Skeletal muscle tissue (tissue), 4 donors: ENCODE data around the gene CXCL14. TPM values are rescaled to one million over a fixed set of nuclear protein-coding genes. Genes with fewer than 3 reads are reported as not detected.
A peak's percentile ranks its signal among the peaks of the same experiment; 100 is the strongest.

Experiments used
- H3K27ac ChIP-seq: one replicate; pipeline ENCODE4 v1.7.0; 2013; ENCODE audit warnings: mild to moderate bottlenecking, low read depth, low read length, inconsistent platforms
- H3K27me3 ChIP-seq, 3 donors: one replicate each; pipeline ENCODE4 v1.7.0; 2013; ENCODE audit warnings: low read length in 3 of 3; ENCODE audit not compliant: control insufficient read depth in 3 of 3, insufficient read depth in 3 of 3
- H3K36me3 ChIP-seq, 3 donors: one replicate each; pipeline ENCODE4 v1.7.0; 2013; ENCODE audit warnings: low read length in 3 of 3; ENCODE audit not compliant: control insufficient read depth in 3 of 3, insufficient read depth in 3 of 3
- H3K4me1 ChIP-seq, 3 donors: one replicate each; pipeline ENCODE4 v1.7.0; 2013; ENCODE audit warnings: low read length in 3 of 3, mild to moderate bottlenecking in 3 of 3; ENCODE audit not compliant: control insufficient read depth in 3 of 3, insufficient read depth in 3 of 3
- H3K4me3 ChIP-seq, 3 donors: one replicate each; pipeline ENCODE4 v1.7.0; 2013; ENCODE audit warnings: low read length in 3 of 3
- H3K9ac ChIP-seq, 3 donors: one replicate each; pipeline ENCODE4 v1.7.0; 2013; ENCODE audit warnings: low read length in 3 of 3, mild to moderate bottlenecking in 3 of 3, moderate library complexity in 2 of 3, low read depth in 1 of 3
- H3K9me3 ChIP-seq, 3 donors: one replicate each; pipeline ENCODE4 v1.7.0; 2013; ENCODE audit warnings: low read length in 3 of 3; ENCODE audit not compliant: control insufficient read depth in 3 of 3
- total RNA-seq: library from RNA; depleted of rRNA; stranded (reverse); fragments of >200 nt; gene quantifications from one replicate; pipeline ENCODE4 v1.2.3, GENCODE V29; 2014
- donor health status: Osteomylitis.

The CXCL14 gene, protein sequence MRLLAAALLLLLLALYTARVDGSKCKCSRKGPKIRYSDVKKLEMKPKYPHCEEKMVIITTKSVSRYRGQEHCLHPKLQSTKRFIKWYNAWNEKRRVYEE
- 19.8 TPM for total RNA-seq

- peak within 1 kb of the TSS; percentile 45 to 56 (median 47) for H3K9ac ChIP-seq
- H3K4me3 ChIP-seq = peak within 1 kb of the TSS; percentile 58 to 66 (median 65)
- H3K9me3 ChIP-seq = no peaks in the 10 kb centered on the region
- H3K27ac ChIP-seq = no peak within 1 kb of the TSS
- peaks cover 47 to 57% (median 53%) of the 10 kb centered on the region in 3 donors for H3K27me3 ChIP-seq
- H3K36me3 ChIP-seq = peaks cover 0 to 3% (median 2%) of the 10 kb centered on the region in 3 donors
- H3K4me1 ChIP-seq = peaks cover 0 to 7% (median 4%) of the 10 kb centered on the region in 3 donors
Observed at GRCh38 chr5:135578685-135579341, at the start of gene CXCL14. Gene CXCL14, minus strand, starts transcription at chr5:135578991. Its CDS starts 213 bp downstream, at chr5:135578778.

GRCh38 chr5:135626636-135627035, 47.8 kb upstream of the CXCL14 start:
- H3K4me1 ChIP-seq = peaks cover 0 to 3% (median 0%) of the 10 kb centered on the region in 3 donors
- no peaks in the 10 kb centered on the region for H3K36me3 ChIP-seq
- H3K27ac ChIP-seq = no peak overlapping the region
- H3K9me3 ChIP-seq = no peaks in the 10 kb centered on the region
- no peak overlapping the region for H3K4me3 ChIP-seq
- no peak overlapping the region for H3K9ac ChIP-seq
- no peaks in the 10 kb centered on the region for H3K27me3 ChIP-seq

GRCh38 chr5:135625961-135626360, 47.2 kb upstream of the CXCL14 start:
- H3K4me1 ChIP-seq = peaks cover 0 to 3% (median 0%) of the 10 kb centered on the region in 3 donors
- H3K27me3 ChIP-seq = no peaks in the 10 kb centered on the region
- no peaks in the 10 kb centered on the region for H3K36me3 ChIP-seq
- no peak overlapping the region for H3K27ac ChIP-seq
- H3K9ac ChIP-seq = no peak overlapping the region
- H3K4me3 ChIP-seq = no peak overlapping the region
- no peaks in the 10 kb centered on the region for H3K9me3 ChIP-seq

- Histone ChIP-seq H3K9ac (no peak overlapping the region), H3K4me3 (no peak overlapping the region), H3K27me3 (no peaks in the 10 kb centered on the region), H3K9me3 (no peaks in the 10 kb centered on the region), H3K27ac (no peak overlapping the region), H3K36me3 (no peaks in the 10 kb centered on the region), H3K4me1 (peaks cover 0 to 3% (median 0%) of the 10 kb centered on the region in 3 donors)
Observed at GRCh38 chr5:135625486-135625885, 46.7 kb upstream of the CXCL14 start.

DNA sequence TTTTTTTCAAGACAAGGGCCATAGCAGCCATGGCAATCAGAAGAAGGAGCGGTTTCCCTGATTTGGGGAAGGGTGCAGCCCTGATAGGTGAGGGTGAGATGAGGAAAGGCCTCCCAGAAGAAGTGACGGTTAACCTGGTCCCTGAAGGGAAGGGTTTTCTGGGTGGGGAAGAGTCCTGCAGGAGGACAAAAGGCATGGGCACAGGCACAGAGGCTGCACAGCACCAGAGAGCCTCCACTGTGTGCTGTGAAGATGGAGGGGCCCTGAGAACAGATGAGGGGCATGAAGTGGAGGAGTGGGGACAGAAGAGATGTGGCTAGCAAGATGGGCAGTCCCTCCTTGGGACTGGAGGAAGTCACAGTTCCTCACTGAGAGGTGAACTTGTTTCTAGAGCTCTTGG, 46.3 kb upstream of the CXCL14 start:
- H3K36me3 ChIP-seq = no peaks in the 10 kb centered on the region
- peaks cover 0 to 3% (median 0%) of the 10 kb centered on the region in 3 donors for H3K4me1 ChIP-seq
- H3K9ac ChIP-seq = no peak overlapping the region
- H3K27ac ChIP-seq = no peak overlapping the region
- no peak overlapping the region for H3K4me3 ChIP-seq
- H3K27me3 ChIP-seq = no peaks in the 10 kb centered on the region
- no peaks in the 10 kb centered on the region for H3K9me3 ChIP-seq

- H3K36me3 ChIP-seq = no peaks in the 10 kb centered on the region
- H3K4me3 ChIP-seq = no peak overlapping the region
- no peak overlapping the region for H3K9ac ChIP-seq
- no peaks in the 10 kb centered on the region for H3K27me3 ChIP-seq
- no peaks in the 10 kb centered on the region for H3K9me3 ChIP-seq
- H3K4me1 ChIP-seq = peaks cover 0 to 3% (median 0%) of the 10 kb centered on the region in 3 donors
- H3K27ac ChIP-seq = no peak overlapping the region
Observed at GRCh38 chr5:135623186-135623715, 44.5 kb upstream of the CXCL14 start.

DNA sequence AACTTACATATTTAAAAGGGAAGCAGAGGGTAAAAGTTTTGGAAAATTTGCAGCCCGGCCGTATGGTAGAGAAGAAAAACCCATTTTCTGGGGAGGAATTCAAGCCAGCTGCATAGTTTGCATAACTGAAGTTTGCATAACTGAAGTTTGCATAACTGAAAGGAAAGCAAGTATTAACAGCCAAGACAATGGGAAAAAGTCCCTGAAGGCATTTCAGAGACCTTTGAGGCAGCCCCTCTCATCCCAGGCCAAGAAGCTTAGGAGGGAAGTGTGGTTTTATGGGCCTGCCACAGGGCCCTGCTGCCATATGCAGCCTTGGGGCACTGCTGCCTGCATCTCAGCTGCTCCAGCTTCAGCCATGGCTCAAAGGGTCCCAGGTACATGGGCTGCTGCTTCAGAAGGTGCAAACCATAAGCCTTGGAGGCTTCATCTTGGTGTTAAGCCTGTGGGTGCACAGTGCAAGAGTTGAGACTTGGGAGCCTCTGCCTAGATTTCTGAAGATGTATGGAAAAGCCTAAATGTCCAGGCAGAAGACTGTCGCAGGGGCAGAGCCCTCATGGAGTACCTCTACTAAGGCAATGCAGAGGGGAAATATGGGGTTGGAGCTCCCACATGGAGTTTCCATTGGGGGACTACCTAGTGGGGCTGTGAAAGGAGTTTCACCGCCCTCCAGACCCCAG, 36.9 kb upstream of the CXCL14 start:
- no peak overlapping the region for H3K4me3 ChIP-seq
- H3K27ac ChIP-seq = no peak overlapping the region
- no peaks in the 10 kb centered on the region for H3K4me1 ChIP-seq
- no peaks in the 10 kb centered on the region for H3K27me3 ChIP-seq
- H3K9ac ChIP-seq = no peak overlapping the region
- H3K36me3 ChIP-seq = no peaks in the 10 kb centered on the region
- peaks cover 0 to 2% (median 0%) of the 10 kb centered on the region in 3 donors for H3K9me3 ChIP-seq

- H3K36me3 ChIP-seq = no peaks in the 10 kb centered on the region
- H3K27ac ChIP-seq = no peak overlapping the region
- no peak overlapping the region for H3K4me3 ChIP-seq
- no peaks in the 10 kb centered on the region for H3K4me1 ChIP-seq
- peaks cover 0 to 2% (median 0%) of the 10 kb centered on the region in 3 donors for H3K9me3 ChIP-seq
- H3K27me3 ChIP-seq = no peaks in the 10 kb centered on the region
- no peak overlapping the region for H3K9ac ChIP-seq
Observed at GRCh38 chr5:135615171-135615570, 36.4 kb upstream of the CXCL14 start.

GRCh38 chr5:135609981-135610380, 31.2 kb upstream of the CXCL14 start:
- no peaks in the 10 kb centered on the region for H3K36me3 ChIP-seq
- H3K4me1 ChIP-seq = peaks cover 4 to 10% (median 9%) of the 10 kb centered on the region in 3 donors
- no peak overlapping the region for H3K27ac ChIP-seq
- H3K9ac ChIP-seq = no peak overlapping the region
- no peak overlapping the region for H3K4me3 ChIP-seq
- H3K9me3 ChIP-seq = no peaks in the 10 kb centered on the region
- no peaks in the 10 kb centered on the region for H3K27me3 ChIP-seq
